ENCODE measurements around the gene VPS35L.
"Not testable (repeated sequence)": the region's sequence is repeated elsewhere in the genome, so short reads cannot be mapped to it uniquely, and the experiment has no call there.

Gene VPS35L

GRCh38 chr16:19712418-19713058, 157.0 kb downstream of the VPS35L start:
- TF ChIP-seq CTCF (IDR thresholded peaks at IDR 0.05; ENCODE audit: low read depth, low read length): no peak
- DNase-seq (ENCODE audit: low read depth in 2 of 2): no peak
- no peak overlapping the region for H3K4me3 ChIP-seq (replicated peaks in 1 of 2; ENCODE audit: low read depth in 2 of 2, low read length in 2 of 2)

- DNase-seq (ENCODE audit: low read depth in 2 of 2): no peak
- no peak overlapping the region for H3K4me3 ChIP-seq (replicated peaks in 1 of 2; ENCODE audit: low read depth in 2 of 2, low read length in 2 of 2)
- no peak for TF ChIP-seq CTCF (IDR thresholded peaks at IDR 0.05; ENCODE audit: low read depth, low read length)
Measured at GRCh38 chr16:19713697-19714096, 158.2 kb downstream of the VPS35L start.

GRCh38 chr16:19715566-19715965, 160.1 kb downstream of the VPS35L start:
- TF ChIP-seq CTCF (IDR thresholded peaks at IDR 0.05; ENCODE audit: low read depth, low read length): no peak
- DNase-seq (ENCODE audit: low read depth in 2 of 2): no peak
- H3K4me3 ChIP-seq (replicated peaks in 1 of 2; ENCODE audit: low read depth in 2 of 2, low read length in 2 of 2): no peak overlapping the region

- TF ChIP-seq CTCF (IDR thresholded peaks at IDR 0.05; ENCODE audit: low read depth, low read length): no peak
- no peak overlapping the region for H3K4me3 ChIP-seq (replicated peaks in 1 of 2; ENCODE audit: low read depth in 2 of 2, low read length in 2 of 2)
- DNase-seq (ENCODE audit: low read depth in 2 of 2): no peak
Measured at GRCh38 chr16:19716183-19716582, 160.7 kb downstream of the VPS35L start.

GRCh38 chr16:19716728-19717127, 161.2 kb downstream of the VPS35L start:
- H3K4me3 ChIP-seq (replicated peaks in 1 of 2; ENCODE audit: low read depth in 2 of 2, low read length in 2 of 2): peak overlapping the region; percentile 93 to 97
- not testable (repeated sequence) for DNase-seq (ENCODE audit: low read depth in 2 of 2)

GRCh38 chr16:19717314-19717713, 161.8 kb downstream of the VPS35L start:
- no peak for TF ChIP-seq CTCF (IDR thresholded peaks at IDR 0.05; ENCODE audit: low read depth, low read length)
- H3K4me3 ChIP-seq (replicated peaks in 1 of 2; ENCODE audit: low read depth in 2 of 2, low read length in 2 of 2): peak overlapping the region; percentile 93 to 97
- no peak for DNase-seq (ENCODE audit: low read depth in 2 of 2)

- peak within 1 kb of the TSS; percentile 93 to 97 for H3K4me3 ChIP-seq (replicated peaks in 1 of 2; ENCODE audit: low read depth in 2 of 2, low read length in 2 of 2)
- TF ChIP-seq CTCF (IDR thresholded peaks at IDR 0.05; ENCODE audit: low read depth, low read length): no peak
- peak; percentile 86 to 93 for DNase-seq (ENCODE audit: low read depth in 2 of 2)
Measured at GRCh38 chr16:19717741-19718623, 162.5 kb downstream of the VPS35L start, which contains the start of the genes IQCK and KNOP1. Gene IQCK, plus strand, starts transcription at chr16:19718271. Its CDS starts 36 bp downstream, at chr16:19718307. Gene KNOP1, minus strand, starts transcription at chr16:19718227. Its CDS starts 3,192 bp downstream, at chr16:19715035.
